ENCODE measurements around the gene C9orf85.

The C9orf85 gene

DNA sequence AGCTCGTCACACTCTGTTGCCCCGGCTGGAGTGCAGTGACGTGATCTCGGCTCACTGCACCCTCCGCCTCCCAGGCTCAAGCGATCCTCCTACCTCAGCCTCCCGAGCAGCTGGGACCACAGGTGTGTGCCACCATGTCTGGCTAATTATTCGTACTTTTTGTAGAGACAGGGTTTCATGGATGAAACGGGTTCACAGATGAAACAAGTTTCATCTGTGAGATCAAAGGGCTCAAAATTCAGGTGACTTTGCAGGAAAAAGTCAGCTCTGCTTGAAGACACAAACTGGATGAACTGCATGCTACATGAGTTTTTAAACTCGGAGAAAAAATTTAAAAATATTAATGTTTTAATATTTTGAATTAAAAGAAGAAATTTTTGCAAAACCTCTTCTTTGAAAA, 24.9 kb upstream of the C9orf85 start:
- H3K4me1 Mint-ChIP-seq: no peaks in the 10 kb centered on the region
- H3K27ac Mint-ChIP-seq: no peak overlapping the region
- peaks cover under 1% of the 10 kb centered on the region for H3K27me3 Mint-ChIP-seq (ENCODE audit: low read depth, poor library complexity)

DNA sequence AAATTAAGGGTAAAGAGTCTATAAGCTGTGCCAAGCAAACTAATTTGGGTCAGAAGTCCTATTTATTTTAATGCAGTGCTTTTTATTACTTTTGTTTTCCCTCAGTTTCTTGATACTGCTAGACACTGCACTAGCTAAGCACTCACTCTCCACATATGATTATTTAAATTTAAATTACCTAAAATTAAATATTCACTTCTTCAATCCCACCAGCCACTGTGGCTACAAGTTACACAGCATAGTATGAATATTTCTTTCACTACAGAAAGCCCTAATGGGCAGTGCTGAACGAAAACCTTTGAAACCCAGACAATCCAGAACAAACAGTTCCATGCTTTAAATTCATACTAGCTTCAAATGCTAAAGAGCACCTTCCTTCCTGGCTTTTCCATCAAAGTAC, 24.1 kb upstream of the C9orf85 start:
- H3K4me1 Mint-ChIP-seq: no peaks in the 10 kb centered on the region
- TF ChIP-seq, protein P1, sequence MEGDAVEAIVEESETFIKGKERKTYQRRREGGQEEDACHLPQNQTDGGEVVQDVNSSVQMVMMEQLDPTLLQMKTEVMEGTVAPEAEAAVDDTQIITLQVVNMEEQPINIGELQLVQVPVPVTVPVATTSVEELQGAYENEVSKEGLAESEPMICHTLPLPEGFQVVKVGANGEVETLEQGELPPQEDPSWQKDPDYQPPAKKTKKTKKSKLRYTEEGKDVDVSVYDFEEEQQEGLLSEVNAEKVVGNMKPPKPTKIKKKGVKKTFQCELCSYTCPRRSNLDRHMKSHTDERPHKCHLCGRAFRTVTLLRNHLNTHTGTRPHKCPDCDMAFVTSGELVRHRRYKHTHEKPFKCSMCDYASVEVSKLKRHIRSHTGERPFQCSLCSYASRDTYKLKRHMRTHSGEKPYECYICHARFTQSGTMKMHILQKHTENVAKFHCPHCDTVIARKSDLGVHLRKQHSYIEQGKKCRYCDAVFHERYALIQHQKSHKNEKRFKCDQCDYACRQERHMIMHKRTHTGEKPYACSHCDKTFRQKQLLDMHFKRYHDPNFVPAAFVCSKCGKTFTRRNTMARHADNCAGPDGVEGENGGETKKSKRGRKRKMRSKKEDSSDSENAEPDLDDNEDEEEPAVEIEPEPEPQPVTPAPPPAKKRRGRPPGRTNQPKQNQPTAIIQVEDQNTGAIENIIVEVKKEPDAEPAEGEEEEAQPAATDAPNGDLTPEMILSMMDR (IDR thresholded peaks at IDR 0.05): no peak
- no peak for DNase-seq
- H3K9me3 Mint-ChIP-seq: peaks cover 57% of the 10 kb centered on the region
- H3K27ac Mint-ChIP-seq: no peak overlapping the region
- peaks cover 79% of the 10 kb centered on the region for H3K36me3 Mint-ChIP-seq (ENCODE audit: low read depth)
- H3K27me3 Mint-ChIP-seq (ENCODE audit: low read depth, poor library complexity): no peaks in the 10 kb centered on the region
- H3K4me3 Mint-ChIP-seq: no peak overlapping the region

More for the DNA sequence above, 24.9 kb upstream of the C9orf85 start:
- TF ChIP-seq, protein P1 (IDR thresholded peaks at IDR 0.05): no peak
- Mint-ChIP-seq H3K4me3 (no peak overlapping the region), H3K9me3 (peaks cover 65% of the 10 kb centered on the region), H3K36me3 (ENCODE audit: low read depth) (peaks cover 85% of the 10 kb centered on the region)
- no peak for DNase-seq

DNA sequence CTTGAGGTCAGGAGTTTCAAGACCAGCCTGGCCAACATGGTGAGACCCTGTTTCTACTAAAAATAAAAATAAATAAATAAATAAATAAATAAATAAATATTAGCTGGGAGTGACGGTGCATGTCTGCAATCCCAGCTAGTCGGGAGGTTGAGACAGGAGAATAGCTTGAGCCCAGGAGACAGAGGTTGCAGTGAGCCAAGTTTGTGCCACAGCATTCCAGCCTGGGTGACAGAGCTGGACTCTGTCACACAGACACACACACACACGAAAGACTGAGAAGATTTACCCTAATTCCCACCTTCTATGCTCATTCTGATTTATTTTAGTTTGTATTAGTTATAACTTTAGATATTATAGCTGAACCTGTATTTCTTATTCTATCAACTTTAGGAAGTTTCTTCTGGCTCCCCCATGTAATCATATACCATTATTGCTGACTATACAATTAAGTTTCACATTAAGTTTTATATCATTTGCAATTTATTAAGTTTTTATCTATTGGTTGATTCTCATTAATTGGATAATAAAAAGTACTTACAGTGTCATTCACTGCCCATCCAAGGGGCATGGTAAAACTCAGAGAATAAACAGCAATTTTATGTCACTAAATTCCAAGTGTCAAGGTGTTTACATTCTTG, 21.3 kb upstream of the C9orf85 start:
- H3K4me3 Mint-ChIP-seq: no peak overlapping the region
- H3K27ac Mint-ChIP-seq: peak overlapping the region; percentile 17
- H3K36me3 Mint-ChIP-seq (ENCODE audit: low read depth): peaks cover 74% of the 10 kb centered on the region
- TF ChIP-seq, protein P1 (IDR thresholded peaks at IDR 0.05): no peak
- H3K9me3 Mint-ChIP-seq: peaks cover 39% of the 10 kb centered on the region
- no peak for DNase-seq
- no peaks in the 10 kb centered on the region for H3K4me1 Mint-ChIP-seq
- H3K27me3 Mint-ChIP-seq (ENCODE audit: low read depth, poor library complexity): no peaks in the 10 kb centered on the region

DNA sequence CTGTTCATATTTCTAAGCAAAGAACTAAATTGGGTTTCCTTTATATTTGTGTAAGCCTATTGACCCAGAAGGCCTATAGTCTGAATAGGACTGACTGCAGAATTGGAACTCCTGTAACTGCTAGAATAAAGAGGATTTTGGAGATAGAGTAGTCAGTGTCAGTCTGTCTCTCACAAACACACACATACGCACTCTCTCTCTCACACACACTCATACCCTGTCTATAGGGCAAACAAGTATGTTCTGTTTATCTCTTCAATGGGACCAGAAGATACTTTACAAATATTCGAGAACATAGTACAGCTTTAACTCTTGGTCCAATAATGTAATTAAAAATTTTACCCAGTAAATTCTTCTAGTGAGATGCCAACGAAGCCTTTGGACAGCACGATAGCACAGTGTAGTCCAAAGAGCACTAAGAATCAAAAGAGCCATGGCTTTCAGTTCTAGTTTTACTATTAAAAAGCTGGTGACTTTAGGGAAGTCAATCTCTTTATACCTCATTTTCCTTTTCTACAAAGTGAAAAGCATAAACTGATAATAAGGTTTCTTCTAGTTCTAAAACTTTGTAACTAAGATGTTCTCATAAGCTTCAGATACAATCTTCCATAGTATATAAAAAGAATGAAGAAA, 19.8 kb upstream of the C9orf85 start:
- H3K27me3 Mint-ChIP-seq (ENCODE audit: low read depth, poor library complexity): no peaks in the 10 kb centered on the region
- no peaks in the 10 kb centered on the region for H3K4me1 Mint-ChIP-seq
- TF ChIP-seq, protein P1 (IDR thresholded peaks at IDR 0.05): no peak
- H3K9me3 Mint-ChIP-seq: peaks cover 29% of the 10 kb centered on the region
- H3K27ac Mint-ChIP-seq: peak overlapping the region; percentile 40
- no peak overlapping the region for H3K4me3 Mint-ChIP-seq
- no peak for DNase-seq
- H3K36me3 Mint-ChIP-seq (ENCODE audit: low read depth): peaks cover 72% of the 10 kb centered on the region

DNA sequence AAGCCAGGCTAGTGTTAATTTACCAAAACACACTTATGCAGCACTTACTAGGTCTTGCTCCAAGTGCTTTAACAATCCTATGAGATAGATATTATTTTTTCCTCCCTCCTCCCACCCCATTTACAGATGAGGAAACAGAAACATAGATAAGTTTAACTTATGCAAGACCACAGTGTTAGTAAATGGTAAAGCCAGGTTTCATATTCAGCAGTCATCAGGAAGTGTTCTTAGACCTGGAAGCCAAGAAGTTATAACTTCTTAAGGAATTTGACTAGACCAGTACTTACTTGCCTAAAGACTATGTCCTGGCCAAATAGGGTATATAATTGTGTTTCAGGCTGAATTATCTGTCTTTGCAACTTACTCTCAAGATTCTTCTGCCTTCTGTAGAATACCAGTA, 16.3 kb upstream of the C9orf85 start:
- DNase-seq: no peak
- no peak overlapping the region for H3K4me3 Mint-ChIP-seq
- no peaks in the 10 kb centered on the region for H3K4me1 Mint-ChIP-seq
- H3K9me3 Mint-ChIP-seq: peaks cover 17% of the 10 kb centered on the region
- TF ChIP-seq, protein P1 (IDR thresholded peaks at IDR 0.05): no peak
- H3K36me3 Mint-ChIP-seq (ENCODE audit: low read depth): peaks cover 75% of the 10 kb centered on the region
- no peaks in the 10 kb centered on the region for H3K27me3 Mint-ChIP-seq (ENCODE audit: low read depth, poor library complexity)
- no peak overlapping the region for H3K27ac Mint-ChIP-seq

DNA sequence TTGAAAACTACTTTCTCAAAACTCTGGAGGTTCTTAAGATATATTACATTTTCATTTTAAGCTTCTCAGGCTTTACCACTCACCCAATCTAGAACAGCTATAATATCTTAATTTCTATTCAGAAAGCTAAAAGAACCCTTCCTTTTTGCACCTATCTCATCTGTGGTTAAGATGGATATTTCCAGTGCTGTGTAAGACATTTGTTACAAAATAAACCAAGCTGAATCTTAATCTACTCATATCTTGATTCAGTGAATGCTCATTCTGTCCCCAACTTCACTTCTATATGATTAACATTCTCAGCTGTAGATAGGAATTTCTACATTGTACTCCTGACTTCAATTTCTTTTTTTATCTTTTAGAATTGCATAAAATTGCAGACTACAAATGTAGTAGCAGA, 15.5 kb upstream of the C9orf85 start:
- Mint-ChIP-seq H3K27me3 (ENCODE audit: low read depth, poor library complexity) (no peaks in the 10 kb centered on the region), H3K9me3 (peaks cover 17% of the 10 kb centered on the region), H3K4me1 (no peaks in the 10 kb centered on the region), H3K27ac (no peak overlapping the region), H3K4me3 (no peak overlapping the region), H3K36me3 (ENCODE audit: low read depth) (peaks cover 80% of the 10 kb centered on the region)
- DNase-seq: no peak
- TF ChIP-seq, protein P1 (IDR thresholded peaks at IDR 0.05): no peak
